HG02970 (cell line): ENCODE results near the gene TNS1.
A peak's percentile ranks its signal among the peaks of the same experiment; 100 is the strongest.
"Not testable (repeated sequence)": the region's sequence is repeated elsewhere in the genome, so short reads cannot be mapped to it uniquely, and the experiment has no call there.

Experiments
- ATAC-seq: cut with Tn5 transposase; IDR thresholded peaks from one replicate; pipeline ENCODE4 v1.9.1; 2021; ENCODE audit warnings: mild to moderate bottlenecking, moderate library complexity, moderate number of reproducible peaks; ENCODE audit not compliant: unreplicated experiment, low FRiP score

TNS1 gene

DNA sequence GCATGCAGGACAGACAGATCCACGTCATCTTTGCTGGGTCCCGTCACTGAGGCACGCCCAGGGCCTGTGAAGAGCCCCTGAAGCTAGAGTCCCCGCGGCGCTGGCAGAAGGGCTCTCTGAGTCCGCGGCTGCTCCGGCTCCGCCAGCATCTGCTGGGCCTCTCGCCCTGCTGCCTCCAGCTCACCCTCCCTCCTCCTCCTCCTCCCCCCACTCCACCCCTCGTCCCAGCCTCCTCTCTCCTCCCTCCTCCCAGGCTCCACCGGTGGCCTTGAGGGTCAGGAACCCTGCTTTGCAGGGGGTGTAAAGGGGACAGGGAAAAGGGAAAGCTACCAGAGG, at the start of gene TNS1:
TNS1 (minus strand) TSS at position 151 of the 336 bp plus-strand sequence; CDS start at position 28, 123 bp downstream.
- ATAC-seq = no peak

DNA sequence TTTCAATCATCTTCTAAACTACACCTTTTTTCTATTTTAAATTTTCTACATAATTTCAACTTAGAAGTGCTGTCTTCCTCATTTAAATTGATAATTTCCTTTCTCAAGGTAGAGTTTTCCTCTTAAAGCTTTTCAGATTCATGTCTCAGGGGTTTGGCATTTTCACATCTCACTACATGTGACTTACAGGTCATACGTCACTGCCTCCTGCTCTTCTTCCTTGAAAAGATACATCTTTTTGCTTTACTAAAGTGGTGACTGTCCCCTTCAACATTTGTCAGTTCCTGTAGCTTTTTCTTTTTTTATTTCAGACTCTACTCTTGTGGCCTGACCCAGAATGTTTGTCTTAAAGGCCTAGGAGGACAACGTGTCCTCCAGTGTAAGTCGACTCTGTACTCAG, 49.1 kb upstream of the TNS1 start:
- no peak for ATAC-seq

DNA sequence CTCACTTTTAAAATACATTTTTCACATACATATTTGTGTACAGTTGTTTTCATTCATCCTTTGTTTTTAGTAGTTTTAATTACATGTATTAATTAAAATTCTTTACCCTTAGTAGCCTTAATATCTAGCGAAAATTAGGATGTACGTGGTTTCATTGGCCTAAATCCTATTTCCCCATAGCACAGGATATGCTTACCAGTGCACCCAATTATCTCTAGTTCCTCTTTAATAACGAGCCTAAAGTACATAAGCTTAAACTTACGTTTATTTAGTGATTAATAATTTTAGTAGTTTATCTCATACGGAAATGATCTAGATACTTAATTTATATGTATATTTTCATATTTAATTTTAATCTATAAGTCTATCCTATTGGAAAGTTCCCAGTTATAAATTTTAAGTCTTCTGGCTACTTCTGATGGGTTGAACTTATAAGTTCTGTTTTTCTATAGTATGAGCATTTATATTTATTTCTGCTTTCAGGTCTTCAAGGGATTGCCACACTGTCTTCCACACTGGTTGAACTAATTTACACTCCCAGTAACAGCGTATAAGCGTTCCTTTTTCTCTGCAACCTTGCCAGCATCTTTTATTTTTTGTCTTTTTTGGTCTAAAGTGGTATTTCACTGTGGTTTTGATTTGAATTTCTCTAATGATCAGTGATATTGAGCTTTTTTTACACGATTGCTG, 44.9 kb upstream of the TNS1 start:
- ATAC-seq = no peak

DNA sequence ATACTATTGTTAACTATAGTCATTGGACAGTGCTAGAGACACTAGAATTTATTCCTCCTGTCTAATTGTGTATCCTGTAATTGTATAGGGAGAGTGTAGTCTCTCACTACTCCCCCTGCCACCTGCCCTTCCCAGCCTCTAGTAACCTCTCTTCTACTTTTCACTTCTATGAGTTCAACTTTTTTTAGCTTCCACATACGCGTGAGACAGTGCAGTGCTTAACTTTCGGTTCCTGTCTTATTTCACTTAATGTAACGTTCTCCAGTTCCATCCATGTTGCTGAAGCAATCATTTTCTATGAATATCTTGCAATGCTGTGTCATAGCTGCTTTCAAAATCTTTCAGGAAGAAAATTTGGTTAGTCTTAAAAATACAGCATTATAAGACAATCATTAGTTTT, 43.4 kb upstream of the TNS1 start:
- no peak for ATAC-seq

DNA sequence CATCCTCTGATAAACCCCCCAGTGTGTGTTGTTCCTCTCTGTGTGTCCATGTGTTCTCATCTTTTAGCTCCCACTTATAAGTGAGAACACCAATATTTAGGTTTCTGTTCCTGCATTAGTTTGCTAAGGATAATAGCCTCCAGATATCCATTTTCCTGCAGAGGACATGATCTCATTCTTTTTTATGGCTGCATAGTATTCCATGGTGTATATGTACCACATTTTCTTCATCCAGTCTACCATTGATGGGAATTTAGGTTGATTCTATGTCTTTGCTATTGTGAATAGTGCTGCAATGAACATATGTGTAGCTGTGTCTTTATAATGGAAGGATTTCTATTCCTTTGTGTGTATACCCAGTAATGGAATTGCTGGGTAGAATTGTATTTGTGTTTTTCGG, 41.8 kb upstream of the TNS1 start:
- not testable (repeated sequence) for ATAC-seq

DNA sequence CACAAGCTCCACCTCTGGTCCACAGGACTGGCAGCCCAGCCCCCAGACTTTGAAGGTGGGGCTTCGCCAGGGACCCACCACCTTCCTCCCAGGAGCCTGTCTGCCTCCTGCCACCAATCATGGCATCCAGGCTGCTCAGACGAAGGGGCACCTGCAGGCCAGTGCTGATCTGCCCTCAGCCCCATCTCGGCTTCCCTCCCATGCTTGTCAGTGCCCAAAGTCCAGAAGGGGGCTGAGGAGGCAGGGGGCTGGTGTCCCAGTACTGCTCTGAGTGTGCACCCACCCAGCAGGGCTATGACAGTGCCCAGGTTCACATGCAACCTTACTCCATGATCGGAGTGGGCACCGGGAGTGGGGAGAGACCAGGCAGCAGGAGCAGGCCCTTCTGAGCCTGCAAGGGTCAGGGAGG, 40.9 kb upstream of the TNS1 start:
- ATAC-seq = no peak

DNA sequence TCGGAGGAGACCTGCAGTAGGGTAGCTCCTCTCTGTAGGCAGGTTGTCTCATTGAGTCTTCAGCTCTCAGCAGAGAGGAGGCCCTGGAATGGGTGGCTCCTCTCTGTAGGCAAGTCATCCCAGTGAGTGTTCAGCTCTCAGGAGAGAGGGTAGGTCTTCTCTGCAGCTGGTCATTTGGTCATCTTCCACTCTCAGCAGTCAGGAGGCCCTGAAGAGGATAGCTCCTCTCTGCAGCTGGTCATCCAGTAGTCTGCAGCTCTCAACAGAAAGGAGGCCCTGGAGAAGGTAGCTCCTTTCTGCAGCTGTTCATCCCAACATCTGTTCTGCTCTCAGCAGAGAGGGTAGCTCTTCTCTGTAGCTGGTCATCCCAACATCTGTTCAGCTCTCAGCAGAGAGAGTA, 40.3 kb upstream of the TNS1 start:
- ATAC-seq = no peak

DNA sequence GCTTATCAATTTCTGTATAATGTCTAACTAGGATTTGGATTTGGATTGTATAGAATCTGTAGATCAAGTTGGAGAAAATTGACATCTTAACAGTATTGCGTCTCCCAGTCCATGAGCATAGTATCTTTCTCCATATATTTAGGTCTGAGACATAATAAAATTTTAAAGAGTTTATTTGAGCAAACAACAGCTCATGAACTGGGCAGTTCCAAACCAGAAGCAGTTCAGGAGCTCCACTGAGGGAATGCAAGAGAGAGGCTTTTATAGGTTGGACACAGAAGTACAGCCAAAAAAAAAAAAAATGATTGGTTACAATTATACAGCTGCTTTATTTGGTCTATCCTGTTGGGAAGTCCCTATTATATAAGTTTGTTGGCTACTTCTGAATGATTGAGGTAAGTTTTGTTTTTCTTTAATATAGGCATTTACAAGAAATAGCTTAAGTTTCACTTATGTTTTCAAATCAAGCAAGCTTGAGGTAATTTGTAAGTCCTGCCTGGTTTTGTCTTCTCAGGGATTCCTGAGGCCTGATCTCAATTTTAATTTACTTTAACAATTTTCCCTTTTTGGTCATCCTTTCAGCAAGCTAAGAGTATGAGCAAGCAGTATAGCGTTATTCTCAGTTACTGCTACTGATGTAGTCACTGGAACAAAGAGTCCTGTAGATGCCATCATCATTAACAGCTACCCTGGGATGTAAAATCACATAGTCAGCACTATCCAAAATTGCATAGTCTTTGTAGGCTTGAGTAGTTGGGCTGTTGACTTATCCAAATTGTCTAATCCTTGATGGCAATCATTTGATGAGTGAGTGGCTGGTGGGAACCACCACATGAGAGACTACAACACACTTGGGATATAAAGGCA, 38.7 kb upstream of the TNS1 start:
- no peak for ATAC-seq

DNA sequence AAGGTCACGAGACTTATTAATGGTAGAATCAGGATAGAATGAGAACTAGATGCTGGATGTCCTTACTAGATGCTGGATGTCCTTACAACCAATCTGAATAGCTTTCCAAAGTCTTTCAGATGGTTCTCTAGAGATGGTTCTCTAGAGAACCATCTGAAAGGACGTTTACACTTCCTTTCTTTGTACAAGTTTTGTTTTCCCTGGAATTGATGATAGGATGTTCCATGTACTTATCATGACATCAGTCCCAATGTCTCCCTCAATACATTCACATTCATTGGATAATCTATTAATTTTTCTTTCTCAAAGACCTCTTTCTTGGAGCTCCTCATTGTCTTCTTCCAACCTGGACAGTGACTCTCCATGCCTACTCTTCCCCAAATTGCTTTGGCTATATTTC, 38.1 kb upstream of the TNS1 start:
- no peak for ATAC-seq

DNA sequence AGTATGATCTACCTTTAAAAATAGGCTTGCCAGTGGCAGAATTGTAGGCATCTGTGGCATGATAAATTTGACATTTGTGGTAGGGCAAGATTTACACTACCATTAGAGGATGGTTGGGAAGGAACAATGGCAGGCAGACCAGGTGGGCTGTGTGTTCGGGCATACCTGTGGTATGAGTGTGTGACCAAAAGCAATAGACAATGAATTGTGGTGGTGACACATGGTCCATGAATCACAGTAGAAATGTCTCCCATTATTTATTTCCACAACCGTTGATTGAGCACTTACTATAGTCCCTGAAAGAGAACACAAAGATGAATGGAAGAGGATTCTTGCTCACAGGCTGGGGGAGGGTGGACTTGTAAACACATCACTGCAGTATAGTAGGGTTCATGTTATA, 36.4 kb upstream of the TNS1 start:
- no peak for ATAC-seq

DNA sequence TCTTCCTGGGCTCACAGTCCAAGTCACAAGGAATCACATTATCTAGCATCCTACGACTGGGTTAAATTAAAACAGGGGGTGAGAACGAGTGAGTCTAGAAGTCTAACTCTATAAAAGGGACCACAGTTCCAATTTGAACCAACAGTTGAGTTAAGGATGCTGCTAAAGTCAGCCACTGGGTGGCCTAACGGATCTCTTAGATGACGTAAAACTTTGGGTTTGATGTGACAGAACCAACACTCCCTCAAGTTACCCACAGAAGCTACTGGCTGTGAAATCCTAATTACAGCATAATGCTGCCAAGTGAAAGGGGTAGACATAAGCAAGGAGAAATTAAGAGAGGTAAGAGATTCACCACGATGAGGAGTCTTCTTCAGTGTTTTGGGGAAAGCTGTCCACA, 33.6 kb upstream of the TNS1 start:
- no peak for ATAC-seq

DNA sequence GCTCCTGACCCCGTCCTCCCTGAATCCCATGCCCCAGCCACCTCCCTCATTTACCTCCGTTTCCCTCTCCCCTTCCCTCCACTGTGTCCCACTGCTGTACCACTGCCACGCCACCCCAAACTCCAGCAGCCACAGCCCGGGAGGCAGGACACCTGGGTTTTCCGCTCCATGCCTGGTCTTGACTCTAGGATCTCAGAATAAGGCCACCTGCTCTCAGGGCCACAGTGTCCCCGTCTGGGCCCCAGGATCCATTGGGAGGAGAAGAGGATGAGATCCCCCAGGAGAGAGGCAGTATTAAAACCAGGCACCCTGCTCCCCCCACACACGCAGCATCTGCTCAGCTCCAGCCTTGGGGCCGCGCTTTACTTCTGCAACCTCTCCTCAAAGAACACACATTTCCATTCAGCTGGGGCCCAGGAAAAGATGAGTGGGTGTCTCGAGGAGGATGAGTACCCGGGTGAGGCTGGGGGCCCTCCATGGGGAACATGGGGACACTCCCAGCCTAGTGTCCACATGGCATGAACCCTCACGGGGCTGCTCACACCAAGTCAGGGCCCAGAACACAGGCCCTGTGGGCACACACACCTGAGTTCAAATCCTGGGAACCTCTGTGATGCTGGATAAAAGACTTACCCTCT, 32.8 kb upstream of the TNS1 start:
- ATAC-seq = no peak

DNA sequence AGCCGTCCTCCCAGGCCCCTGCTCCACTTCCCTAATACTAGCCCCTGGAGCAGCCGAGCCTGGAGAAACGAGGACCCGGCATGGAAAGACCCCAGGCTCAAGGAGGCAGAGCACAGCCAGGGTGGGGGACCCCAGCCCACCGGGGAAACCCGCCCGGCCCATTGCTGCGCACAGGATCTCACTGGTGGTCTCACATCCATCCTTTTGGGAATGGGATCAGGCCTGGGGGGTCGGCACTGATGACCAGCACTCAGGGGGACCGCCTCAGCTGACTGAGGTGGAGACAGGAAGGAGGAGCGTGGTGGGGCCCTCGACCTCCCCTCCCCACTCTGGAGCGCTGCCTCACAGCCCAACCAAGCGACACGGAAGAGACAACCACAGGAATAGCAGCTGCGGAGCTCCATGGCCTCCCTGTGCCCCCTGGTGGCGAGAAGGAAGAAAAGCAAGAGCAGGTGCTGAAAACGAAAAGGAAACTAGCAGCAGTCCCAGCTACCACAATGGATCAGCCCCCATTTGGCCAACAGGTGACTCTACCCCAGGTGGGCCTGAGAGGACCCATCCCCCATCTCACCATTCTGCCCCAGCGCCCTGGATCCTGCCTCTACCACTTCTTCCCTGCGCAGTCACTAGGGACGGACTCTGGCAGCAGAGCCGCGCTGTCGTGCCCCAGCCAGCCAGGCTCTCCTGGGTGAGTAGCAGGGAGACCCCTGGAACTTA, 31.9 kb upstream of the TNS1 start:
- ATAC-seq = peak; percentile 78

DNA sequence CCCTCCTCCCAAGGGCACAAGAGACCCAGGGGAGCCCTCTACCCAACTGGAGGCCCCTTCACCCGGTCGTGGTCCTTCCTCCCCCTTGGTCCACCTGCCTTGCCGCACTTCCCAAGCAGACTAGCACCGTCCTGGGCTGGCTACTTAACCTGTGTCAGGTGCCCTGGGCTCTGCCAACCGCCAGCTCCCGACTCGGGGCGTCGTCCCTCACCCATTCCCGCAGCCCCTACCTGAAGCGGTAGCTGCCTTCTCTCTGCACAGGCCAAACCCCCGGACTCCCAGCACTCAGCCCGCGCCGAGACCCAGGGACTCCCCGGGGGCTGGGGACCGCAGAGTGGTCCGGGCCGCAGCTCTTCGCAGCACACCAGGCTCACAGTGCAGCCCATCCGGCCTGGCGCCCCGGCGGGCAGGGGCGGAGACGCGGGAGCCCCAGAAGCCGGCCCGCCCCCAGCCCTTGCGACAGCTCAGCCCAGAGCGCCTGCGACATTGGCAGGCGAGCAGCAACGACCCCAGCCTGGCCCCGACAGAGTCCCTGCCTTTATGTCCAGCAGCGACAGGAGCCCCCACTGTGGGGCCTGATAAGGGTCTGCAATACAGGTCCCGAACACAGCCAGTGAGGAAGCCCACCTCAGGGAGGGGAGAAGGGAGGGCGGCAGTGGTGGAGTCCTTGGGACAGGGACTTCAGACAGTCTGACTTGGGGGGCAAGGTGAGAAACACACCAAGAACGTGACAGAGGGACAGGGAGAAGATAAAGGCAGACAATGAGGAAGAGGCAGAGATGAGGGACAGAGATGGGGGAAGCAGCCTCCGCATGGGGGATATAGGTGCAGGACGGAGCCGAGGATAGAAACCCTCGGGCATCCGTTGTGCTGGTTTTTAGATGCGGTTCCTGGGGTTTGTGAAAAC, 31.0 kb upstream of the TNS1 start:
- ATAC-seq = no peak

DNA sequence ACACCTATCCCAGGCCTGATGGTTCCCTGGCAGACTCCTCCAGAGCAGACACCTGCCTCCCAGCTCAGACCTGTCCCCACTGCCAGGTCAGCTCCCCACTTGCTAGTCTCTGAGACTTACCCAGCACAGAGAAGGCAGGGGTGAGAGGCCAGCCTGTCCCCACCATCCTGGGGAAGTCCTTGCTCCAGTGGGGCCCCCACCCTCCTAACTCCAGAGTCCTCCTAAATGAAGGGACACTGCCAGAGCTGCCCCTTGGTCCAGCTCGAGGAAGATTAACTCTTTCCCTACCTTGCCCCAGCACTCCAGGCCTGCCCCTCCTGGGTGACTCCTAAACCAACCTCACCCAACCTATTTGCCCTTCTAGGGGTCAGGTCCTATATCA, 30.4 kb upstream of the TNS1 start:
- ATAC-seq = no peak

DNA sequence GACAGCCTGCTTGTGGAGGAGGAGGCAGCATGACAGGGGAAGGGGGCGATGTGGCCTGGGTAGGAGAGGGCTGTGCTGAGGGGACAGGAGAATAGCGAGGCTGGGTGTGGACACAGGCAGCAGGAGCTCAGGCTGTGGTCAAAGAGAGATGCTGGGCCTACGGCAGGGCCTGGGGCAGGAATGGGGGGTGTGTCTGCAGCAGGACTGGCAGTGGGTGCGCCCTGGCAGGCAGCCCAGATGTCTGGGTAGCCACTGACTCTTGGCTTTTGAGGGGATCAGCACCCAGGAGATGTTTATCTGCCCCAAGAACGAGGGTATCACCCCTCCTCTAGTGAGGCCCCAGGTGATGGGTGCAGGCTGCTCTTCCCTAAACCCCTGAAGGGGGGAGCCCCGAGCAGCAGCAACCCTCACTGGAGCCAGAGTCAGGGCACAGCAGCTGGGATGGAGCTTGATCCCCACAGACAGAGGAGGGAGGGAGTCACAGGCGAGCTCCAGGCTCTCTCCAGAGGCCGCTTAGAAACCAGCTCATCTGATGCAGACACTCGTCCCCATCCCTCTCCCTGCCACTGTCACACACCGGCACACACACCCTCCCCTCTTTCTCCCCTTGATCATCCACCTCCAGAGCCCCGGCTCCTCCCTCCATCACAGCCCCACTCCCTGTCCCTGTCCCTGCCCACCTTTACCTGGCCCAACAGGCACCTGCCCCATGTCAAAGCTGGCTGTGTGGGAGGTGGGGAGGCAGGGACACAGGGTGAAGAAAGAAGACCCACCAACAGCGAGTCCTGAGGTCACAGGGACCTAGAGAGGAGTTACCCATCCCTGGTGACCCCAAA, 29.8 kb upstream of the TNS1 start:
- no peak for ATAC-seq

DNA sequence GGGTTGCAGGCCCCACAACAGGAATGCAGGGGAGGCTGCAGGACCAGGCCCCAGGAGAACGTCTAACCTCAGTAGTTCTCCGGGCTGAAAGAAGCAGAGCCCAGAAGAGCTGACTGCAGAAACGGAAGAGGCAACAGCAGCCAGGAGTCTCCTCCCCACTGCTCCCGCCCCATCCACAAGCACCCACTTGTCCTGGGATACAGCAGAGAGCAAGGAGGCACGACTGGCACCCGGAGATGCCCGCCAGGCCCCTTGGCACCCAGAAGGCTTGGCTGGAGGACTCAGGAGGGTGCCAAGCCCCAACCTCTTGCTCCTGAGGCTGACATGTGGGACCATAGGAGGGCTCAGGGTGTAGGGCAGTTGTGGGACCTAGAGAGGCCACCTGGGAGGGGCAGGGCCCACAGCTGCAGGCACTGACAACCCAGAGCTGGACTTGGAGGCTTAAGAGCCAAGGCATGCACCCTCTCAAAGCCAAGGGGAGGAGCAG, 29.0 kb upstream of the TNS1 start:
- ATAC-seq = no peak

DNA sequence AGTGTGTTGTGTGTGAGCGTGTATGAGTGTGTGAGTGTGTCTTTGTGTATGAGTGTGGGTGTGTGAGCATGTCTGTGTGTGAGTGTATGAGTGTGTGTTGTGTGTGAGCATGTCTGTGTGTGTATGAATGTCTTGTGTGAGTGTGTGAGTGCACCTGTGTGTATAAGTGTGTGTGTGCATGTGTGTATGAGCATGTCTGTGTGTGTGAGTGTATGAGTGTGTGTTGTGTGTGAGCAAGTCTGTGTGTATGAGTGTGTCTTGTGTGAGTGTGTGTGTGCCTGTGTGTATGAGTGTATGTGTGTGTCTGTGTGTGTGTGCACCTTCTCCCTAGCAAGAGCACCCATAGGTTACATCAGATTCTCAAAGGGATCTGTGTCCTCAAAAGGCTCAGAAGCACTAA, 28.5 kb upstream of the TNS1 start:
- ATAC-seq = no peak
